Measurements from ENCODE around the gene LYG2.
"Not testable (repeated sequence)": the region's sequence is repeated elsewhere in the genome, so short reads cannot be mapped to it uniquely, and the experiment has no call there.

LYG2 gene

GRCh38 chr2:99240431-99240830 is 15.0 kb downstream of the LYG2 start:
- DNase-seq (ENCODE audit: low read depth in 2 of 2), result no peak
- no peak overlapping the region for H3K4me3 ChIP-seq (replicated peaks in 1 of 2; ENCODE audit: low read depth in 2 of 2, low read length in 2 of 2)
- no peak for TF ChIP-seq CTCF (IDR thresholded peaks at IDR 0.05; ENCODE audit: low read depth, low read length)

- no peak for DNase-seq (ENCODE audit: low read depth in 2 of 2)
- TF ChIP-seq CTCF (IDR thresholded peaks at IDR 0.05; ENCODE audit: low read depth, low read length), result no peak
- H3K4me3 ChIP-seq (replicated peaks in 1 of 2; ENCODE audit: low read depth in 2 of 2, low read length in 2 of 2), result no peak overlapping the region
Observed at GRCh38 chr2:99238599-99238998, 16.9 kb downstream of the LYG2 start.

- DNase-seq (ENCODE audit: low read depth in 2 of 2); H3K4me3 ChIP-seq (replicated peaks in 1 of 2; ENCODE audit: low read depth in 2 of 2, low read length in 2 of 2): not testable (repeated sequence)
Observed at GRCh38 chr2:99233177-99233576, 22.3 kb downstream of the LYG2 start.

GRCh38 chr2:99217929-99218501 is 37.5 kb downstream of the LYG2 start:
- H3K4me3 ChIP-seq (replicated peaks in 1 of 2; ENCODE audit: low read depth in 2 of 2, low read length in 2 of 2), result no peak overlapping the region
- TF ChIP-seq CTCF (IDR thresholded peaks at IDR 0.05; ENCODE audit: low read depth, low read length), result no peak
- peak in 1 of 2 donors; percentile 26 for DNase-seq (ENCODE audit: low read depth in 2 of 2)

GRCh38 chr2:99216096-99216495 is 39.4 kb downstream of the LYG2 start:
- TF ChIP-seq CTCF (IDR thresholded peaks at IDR 0.05; ENCODE audit: low read depth, low read length), result no peak
- no peak overlapping the region for H3K4me3 ChIP-seq (replicated peaks in 1 of 2; ENCODE audit: low read depth in 2 of 2, low read length in 2 of 2)
- no peak for DNase-seq (ENCODE audit: low read depth in 2 of 2)

- DNase-seq (ENCODE audit: low read depth in 2 of 2), result no peak
- no peak overlapping the region for H3K4me3 ChIP-seq (replicated peaks in 1 of 2; ENCODE audit: low read depth in 2 of 2, low read length in 2 of 2)
- TF ChIP-seq CTCF (IDR thresholded peaks at IDR 0.05; ENCODE audit: low read depth, low read length), result no peak
Observed at GRCh38 chr2:99205491-99205890, 50.0 kb downstream of the LYG2 start.

GRCh38 chr2:99201959-99202678 is 53.3 kb downstream of the LYG2 start:
- TF ChIP-seq CTCF (IDR thresholded peaks at IDR 0.05; ENCODE audit: low read depth, low read length), result peak; percentile 33
- no peak overlapping the region for H3K4me3 ChIP-seq (replicated peaks in 1 of 2; ENCODE audit: low read depth in 2 of 2, low read length in 2 of 2)
- DNase-seq (ENCODE audit: low read depth in 2 of 2), result no peak

Data from cardiac fibroblast (primary cell).